Right hindlimb (tissue), 1 donor: ENCODE results near the gene DGKA.
"Not testable (repeated sequence)": the region's sequence is repeated elsewhere in the genome, so short reads cannot be mapped to it uniquely, and the experiment has no call there.

Experiments
- DNase-seq: peaks from one replicate; pipeline ENCODE4 v3.0.0-alpha.2; 2018

Gene DGKA

GRCh38 chr12:55999999-56000540 lies 69.1 kb downstream of the DGKA start:
- DNase-seq, result not testable (repeated sequence)

- no peak for DNase-seq
These were observed 70.6 kb downstream of the DGKA start for GRCh38 chr12:56001487-56002100.

GRCh38 chr12:56003376-56003775 lies 72.4 kb downstream of the DGKA start:
- not testable (repeated sequence) for DNase-seq
